WTC11 (cell line): Measurements from ENCODE around the gene DDRGK1.

Experiments
- ELF4 ChIP-seq: sonication (generic); formaldehyde crosslinking; IDR thresholded peaks from 2 replicates; pipeline ENCODE4 v1.8.1; 2022; ENCODE audit warnings: low read depth, mild to moderate bottlenecking, moderate library complexity, missing genetic modification reagents
- JAZF1 ChIP-seq: fragments of 250-450 bp; sonication (Bioruptor Pico); IDR thresholded peaks from 2 replicates; pipeline ENCODE4 v1.9.0; 2021; ENCODE audit warnings: moderate library complexity, mild to moderate bottlenecking, inconsistent platforms
- NFYB ChIP-seq: sonication (generic); formaldehyde crosslinking; conservative IDR thresholded peaks from 2 replicates; pipeline ENCODE4 v1.8.0; 2022; ENCODE audit warnings: low read depth, missing genetic modification reagents
- NR1H2 ChIP-seq: sonication (generic); formaldehyde crosslinking; IDR thresholded peaks from 2 replicates; pipeline ENCODE4 v1.9.0; 2021; ENCODE audit warnings: mild to moderate bottlenecking, moderate library complexity, missing genetic modification reagents
- SMAD3 ChIP-seq: sonication (generic); formaldehyde crosslinking; IDR thresholded peaks from 2 replicates; pipeline ENCODE4 v1.8.0; 2022; ENCODE audit warnings: missing genetic modification reagents, mild to moderate bottlenecking, borderline replicate concordance
- SP1 ChIP-seq: sonication (generic); formaldehyde crosslinking; conservative IDR thresholded peaks from 2 replicates; pipeline ENCODE4 v1.8.1; 2022; ENCODE audit warnings: missing genetic modification reagents
- ZNF671 ChIP-seq: fragments of 250-450 bp; sonication (Bioruptor Pico); IDR thresholded peaks from 2 replicates; pipeline ENCODE4 v1.8.0; 2021; ENCODE audit warnings: mild to moderate bottlenecking
- TF ChIP-seq, protein P1 (sequence below): fragments of 200-600 bp; IDR thresholded peaks from 2 replicates; pipeline ENCODE4 v1.8.0; 2022; ENCODE audit warnings: antibody characterized with exemption
- TF ChIP-seq, protein P2 (sequence below): sonication (generic); formaldehyde crosslinking; IDR thresholded peaks from 2 replicates; pipeline ENCODE4 v1.8.0; 2022; ENCODE audit warnings: mild to moderate bottlenecking, missing genetic modification reagents
- TF ChIP-seq, protein P3 (sequence below): sonication (generic); formaldehyde crosslinking; conservative IDR thresholded peaks from 2 replicates; pipeline ENCODE4 v1.8.1; 2022; ENCODE audit warnings: mild to moderate bottlenecking, missing genetic modification reagents
- TF ChIP-seq, protein P4 (sequence below): sonication (generic); formaldehyde crosslinking; IDR thresholded peaks from 2 replicates; pipeline ENCODE4 v1.8.0; 2022; ENCODE audit warnings: mild to moderate bottlenecking, missing genetic modification reagents
- TF ChIP-seq, protein P5 (sequence below): sonication (generic); formaldehyde crosslinking; IDR thresholded peaks from 2 replicates; pipeline ENCODE4 v1.8.1; 2023; ENCODE audit warnings: mild to moderate bottlenecking, missing genetic modification reagents, moderate library complexity

DNA sequence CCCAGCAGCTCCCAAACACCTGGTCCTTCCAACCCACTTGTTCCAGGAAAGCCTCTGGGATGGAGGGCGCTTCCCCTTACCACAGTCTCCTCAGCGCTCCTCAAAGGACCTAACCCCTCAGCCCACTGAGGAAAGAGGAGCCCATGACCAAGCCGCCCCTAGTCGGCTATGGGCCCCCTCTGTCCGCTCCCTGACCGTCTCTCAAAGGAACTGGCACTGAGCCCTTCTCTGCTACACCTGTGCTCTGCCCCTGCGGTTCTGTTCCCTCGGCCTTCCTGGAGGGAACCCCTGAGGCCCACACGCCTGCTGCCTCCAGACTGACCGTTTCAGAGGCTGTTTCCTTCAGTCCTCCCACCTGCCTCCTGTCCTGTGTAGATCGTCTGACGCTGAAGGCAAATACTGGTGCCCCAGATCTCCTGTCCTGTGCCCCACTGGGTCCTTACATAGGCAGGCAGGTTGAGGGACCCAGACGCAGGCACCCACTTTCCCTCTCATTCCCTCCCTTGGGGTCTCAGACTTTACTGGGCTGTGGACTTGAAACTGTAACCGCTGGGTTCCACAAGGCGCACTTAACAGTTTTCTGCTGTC, 36.4 kb upstream of the DDRGK1 start:
- TF ChIP-seq, protein P1, sequence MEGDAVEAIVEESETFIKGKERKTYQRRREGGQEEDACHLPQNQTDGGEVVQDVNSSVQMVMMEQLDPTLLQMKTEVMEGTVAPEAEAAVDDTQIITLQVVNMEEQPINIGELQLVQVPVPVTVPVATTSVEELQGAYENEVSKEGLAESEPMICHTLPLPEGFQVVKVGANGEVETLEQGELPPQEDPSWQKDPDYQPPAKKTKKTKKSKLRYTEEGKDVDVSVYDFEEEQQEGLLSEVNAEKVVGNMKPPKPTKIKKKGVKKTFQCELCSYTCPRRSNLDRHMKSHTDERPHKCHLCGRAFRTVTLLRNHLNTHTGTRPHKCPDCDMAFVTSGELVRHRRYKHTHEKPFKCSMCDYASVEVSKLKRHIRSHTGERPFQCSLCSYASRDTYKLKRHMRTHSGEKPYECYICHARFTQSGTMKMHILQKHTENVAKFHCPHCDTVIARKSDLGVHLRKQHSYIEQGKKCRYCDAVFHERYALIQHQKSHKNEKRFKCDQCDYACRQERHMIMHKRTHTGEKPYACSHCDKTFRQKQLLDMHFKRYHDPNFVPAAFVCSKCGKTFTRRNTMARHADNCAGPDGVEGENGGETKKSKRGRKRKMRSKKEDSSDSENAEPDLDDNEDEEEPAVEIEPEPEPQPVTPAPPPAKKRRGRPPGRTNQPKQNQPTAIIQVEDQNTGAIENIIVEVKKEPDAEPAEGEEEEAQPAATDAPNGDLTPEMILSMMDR = no peak
- TF ChIP-seq, protein P2, sequence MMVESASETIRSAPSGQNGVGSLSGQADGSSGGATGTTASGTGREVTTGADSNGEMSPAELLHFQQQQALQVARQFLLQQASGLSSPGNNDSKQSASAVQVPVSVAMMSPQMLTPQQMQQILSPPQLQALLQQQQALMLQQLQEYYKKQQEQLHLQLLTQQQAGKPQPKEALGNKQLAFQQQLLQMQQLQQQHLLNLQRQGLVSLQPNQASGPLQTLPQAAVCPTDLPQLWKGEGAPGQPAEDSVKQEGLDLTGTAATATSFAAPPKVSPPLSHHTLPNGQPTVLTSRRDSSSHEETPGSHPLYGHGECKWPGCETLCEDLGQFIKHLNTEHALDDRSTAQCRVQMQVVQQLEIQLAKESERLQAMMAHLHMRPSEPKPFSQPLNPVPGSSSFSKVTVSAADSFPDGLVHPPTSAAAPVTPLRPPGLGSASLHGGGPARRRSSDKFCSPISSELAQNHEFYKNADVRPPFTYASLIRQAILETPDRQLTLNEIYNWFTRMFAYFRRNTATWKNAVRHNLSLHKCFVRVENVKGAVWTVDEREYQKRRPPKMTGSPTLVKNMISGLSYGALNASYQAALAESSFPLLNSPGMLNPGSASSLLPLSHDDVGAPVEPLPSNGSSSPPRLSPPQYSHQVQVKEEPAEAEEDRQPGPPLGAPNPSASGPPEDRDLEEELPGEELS (CRISPR knock-in tag) = no peak
- TF ChIP-seq, protein P3, sequence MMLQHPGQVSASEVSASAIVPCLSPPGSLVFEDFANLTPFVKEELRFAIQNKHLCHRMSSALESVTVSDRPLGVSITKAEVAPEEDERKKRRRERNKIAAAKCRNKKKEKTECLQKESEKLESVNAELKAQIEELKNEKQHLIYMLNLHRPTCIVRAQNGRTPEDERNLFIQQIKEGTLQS = no peak
- TF ChIP-seq SP1 (CRISPR knock-in tag) (no peak), ZNF671 (no peak), NFYB (no peak), JAZF1 (no peak), NR1H2 (CRISPR knock-in tag) (no peak), SMAD3 (CRISPR knock-in tag) (no peak), ELF4 (CRISPR knock-in tag) (no peak)
- TF ChIP-seq, protein P4, sequence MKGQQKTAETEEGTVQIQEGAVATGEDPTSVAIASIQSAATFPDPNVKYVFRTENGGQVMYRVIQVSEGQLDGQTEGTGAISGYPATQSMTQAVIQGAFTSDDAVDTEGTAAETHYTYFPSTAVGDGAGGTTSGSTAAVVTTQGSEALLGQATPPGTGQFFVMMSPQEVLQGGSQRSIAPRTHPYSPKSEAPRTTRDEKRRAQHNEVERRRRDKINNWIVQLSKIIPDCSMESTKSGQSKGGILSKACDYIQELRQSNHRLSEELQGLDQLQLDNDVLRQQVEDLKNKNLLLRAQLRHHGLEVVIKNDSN (CRISPR knock-in tag) = no peak
- TF ChIP-seq, protein P5, sequence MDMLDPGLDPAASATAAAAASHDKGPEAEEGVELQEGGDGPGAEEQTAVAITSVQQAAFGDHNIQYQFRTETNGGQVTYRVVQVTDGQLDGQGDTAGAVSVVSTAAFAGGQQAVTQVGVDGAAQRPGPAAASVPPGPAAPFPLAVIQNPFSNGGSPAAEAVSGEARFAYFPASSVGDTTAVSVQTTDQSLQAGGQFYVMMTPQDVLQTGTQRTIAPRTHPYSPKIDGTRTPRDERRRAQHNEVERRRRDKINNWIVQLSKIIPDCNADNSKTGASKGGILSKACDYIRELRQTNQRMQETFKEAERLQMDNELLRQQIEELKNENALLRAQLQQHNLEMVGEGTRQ (CRISPR knock-in tag) = no peak
